SU-DHL-6 (cell line): ENCODE results near the gene SEZ6L.

Experiments
- CTCF ChIP-seq: fragments of 200-600 bp; sonication (generic); IDR thresholded peaks from one replicate; pipeline ENCODE4 v1.5.1; 2017; ENCODE audit warnings: antibody characterized with exemption, mild to moderate bottlenecking, low read length, moderate library complexity; ENCODE audit not compliant: insufficient read depth, poor library complexity, severe bottlenecking
- EZH2phosphoT487 ChIP-seq: fragments of 200-600 bp; sonication (generic), shearing (Covaris generic); conservative IDR thresholded peaks from 2 replicates; pipeline ENCODE4 v1.6.1; 2018; ENCODE audit warnings: mild to moderate bottlenecking, antibody characterized with exemption, low read length, moderate library complexity, mixed read lengths

DNA sequence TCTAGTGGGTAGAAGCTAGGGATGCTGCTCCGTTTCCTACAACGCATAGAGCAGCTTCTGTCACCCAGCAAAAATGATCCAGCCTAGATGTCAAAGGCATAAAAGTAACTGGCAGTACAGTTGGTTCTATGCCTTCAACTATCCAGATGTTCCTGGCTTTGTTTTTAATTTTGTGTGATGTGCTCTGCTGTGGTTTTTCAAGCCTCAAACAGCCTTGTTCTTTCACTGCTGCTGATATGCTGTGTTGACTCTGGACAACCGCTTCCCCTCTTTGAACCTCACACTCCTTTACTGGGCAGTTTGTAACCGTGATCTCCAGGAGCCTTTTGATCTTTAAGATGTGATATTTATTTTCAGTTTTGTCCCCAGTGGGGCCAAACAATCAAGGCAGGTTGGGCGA, 116.4 kb downstream of the SEZ6L start:
- TF ChIP-seq CTCF (no peak), EZH2phosphoT487 (no peak)
